ENCODE data around the gene PHACTR3.

GRCh38 chr20:59780494-59781185 lies 176.3 kb downstream of the PHACTR3 start:
- TF ChIP-seq CTCF (IDR thresholded peaks at IDR 0.05), result no peak
- no peak for TF ChIP-seq POLR2A (IDR thresholded peaks at IDR 0.05)

Measured in right lobe of liver (tissue), 4 donors.